Ectodermal cell (in vitro differentiated cells): ENCODE results near the gene PRAMEF2. TPM values are rescaled to one million over a fixed set of nuclear protein-coding genes. Genes with fewer than 3 reads are reported as not detected.
"Not testable (repeated sequence)": the region's sequence is repeated elsewhere in the genome, so short reads cannot be mapped to it uniquely, and the experiment has no call there.

Experiments used
- H3K27ac ChIP-seq: 2 replicates; pipeline ENCODE4 v1.7.0; 2013; ENCODE audit warnings: mild to moderate bottlenecking, low read depth, low read length; ENCODE audit not compliant: insufficient read depth, poor library complexity, severe bottlenecking
- H3K27me3 ChIP-seq: 2 replicates; pipeline ENCODE4 v1.7.0; 2013; ENCODE audit warnings: mild to moderate bottlenecking, low read length; ENCODE audit not compliant: insufficient read depth, control insufficient read depth, poor library complexity, severe bottlenecking
- H3K36me3 ChIP-seq: one replicate; pipeline ENCODE4 v1.7.0; 2013; ENCODE audit warnings: low read length; ENCODE audit not compliant: control insufficient read depth, insufficient read depth
- H3K4me1 ChIP-seq: one replicate; pipeline ENCODE4 v1.7.0; 2013; ENCODE audit warnings: low read length; ENCODE audit not compliant: control insufficient read depth, insufficient read depth
- H3K4me3 ChIP-seq: 2 replicates; pipeline ENCODE4 v1.7.0; 2013; ENCODE audit warnings: low read depth, low read length, control low read depth; ENCODE audit not compliant: insufficient read depth
- H3K9me3 ChIP-seq: 2 replicates; pipeline ENCODE4 v1.7.0; 2013; ENCODE audit warnings: mild to moderate bottlenecking, low read length, moderate library complexity; ENCODE audit not compliant: control insufficient read depth
- WGBS, 2 experiments: methylation state at CpG; one replicate each; pipeline ENCODE4 v1.1.7; 2013; ENCODE audit warnings: missing lambda C conversion rate in 2 of 2; 5-methylcytosine and 5-hydroxymethylcytosine counted together
- polyA plus RNA-seq, 4 experiments: library from polyadenylated mRNA; stranded (reverse); fragments of 50-300 nt; gene quantifications; one replicate each; pipeline ENCODE4 v1.2.3, GENCODE V29; 2013

Gene PRAMEF2, protein sequence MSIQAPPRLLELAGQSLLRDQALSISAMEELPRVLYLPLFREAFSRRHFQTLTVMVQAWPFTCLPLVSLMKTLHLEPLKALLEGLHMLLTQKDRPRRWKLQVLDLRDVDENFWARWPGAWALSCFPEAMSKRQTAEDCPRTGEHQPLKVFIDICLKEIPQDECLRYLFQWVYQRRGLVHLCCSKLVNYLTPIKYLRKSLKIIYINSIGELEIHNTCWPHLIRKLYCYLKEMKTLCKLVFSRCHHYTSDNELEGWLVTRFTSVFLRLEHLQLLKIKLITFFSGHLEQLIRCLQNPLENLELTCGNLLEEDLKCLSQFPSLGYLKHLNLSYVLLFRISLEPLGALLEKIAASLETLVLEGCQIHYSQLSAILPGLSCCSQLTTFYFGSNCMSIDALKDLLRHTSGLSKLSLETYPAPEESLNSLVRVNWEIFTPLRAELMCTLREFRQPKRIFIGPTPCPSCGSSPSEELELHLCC
- not detected for polyA plus RNA-seq (2013, experiment 1 of 4)
- polyA plus RNA-seq (2013, experiment 2 of 4), result not detected
- polyA plus RNA-seq (2013, experiment 3 of 4), result not detected
- not detected for polyA plus RNA-seq (2013, experiment 4 of 4)

DNA sequence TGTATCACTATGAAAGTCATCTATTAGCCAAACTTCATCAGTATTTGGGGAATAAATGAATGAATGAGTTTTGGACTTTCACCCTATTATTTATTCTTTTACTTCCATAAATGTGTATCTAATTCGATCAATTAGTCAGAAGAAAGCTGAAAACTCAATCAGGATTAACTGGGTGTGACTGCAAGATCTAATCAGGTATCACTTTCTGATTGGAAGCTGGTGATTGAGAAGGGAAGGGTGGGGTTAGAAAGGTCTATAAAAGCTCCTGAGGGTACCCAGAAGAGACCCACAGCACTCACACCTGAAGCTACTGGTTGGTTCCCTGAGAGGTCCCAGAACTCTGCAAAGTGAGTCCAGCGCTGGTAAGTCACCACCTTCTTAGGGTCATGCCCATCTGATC, at the start of gene PRAMEF2:
Gene PRAMEF2 (plus strand): TSS at position 301 of the 400 bp plus-strand sequence. CDS start 1,924 bp downstream, outside the sequence.
- H3K27ac ChIP-seq, H3K27me3 ChIP-seq, H3K4me3 ChIP-seq, H3K4me1 ChIP-seq, H3K36me3 ChIP-seq, H3K9me3 ChIP-seq: not testable (repeated sequence)
- no CpG with 5 or more reads among the region's 2 CpGs for WGBS, 2 experiments

DNA sequence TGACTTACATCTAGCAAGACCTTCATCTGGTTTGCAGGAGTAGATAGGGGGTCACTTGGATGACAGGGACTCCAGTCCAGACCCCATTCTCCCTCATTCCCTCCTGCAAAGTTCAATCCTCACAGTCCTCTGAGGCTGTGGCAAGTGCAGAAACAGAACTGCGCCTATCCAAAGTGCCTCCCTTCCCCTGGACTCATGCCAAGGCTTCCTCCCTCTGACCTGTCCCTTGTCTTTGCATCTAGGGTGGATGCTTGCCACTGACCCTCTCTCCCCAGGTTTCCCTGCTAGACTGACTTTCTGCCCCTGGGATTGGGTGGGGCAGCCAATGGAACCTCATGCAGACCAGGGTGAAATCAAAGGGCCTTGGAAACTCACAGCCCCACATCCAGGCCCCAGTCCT, 47.0 kb upstream of the PRAMEF2 start:
- Histone ChIP-seq H3K27me3 (no peaks in the 10 kb centered on the region), H3K36me3 (no peaks in the 10 kb centered on the region), H3K9me3 (peaks cover 2% of the 10 kb centered on the region), H3K27ac (no peak overlapping the region), H3K4me1 (no peaks in the 10 kb centered on the region), H3K4me3 (no peak overlapping the region)
- 70 to 75% methylated on average over 1 of the region's 1 CpG for WGBS, 2 experiments

DNA sequence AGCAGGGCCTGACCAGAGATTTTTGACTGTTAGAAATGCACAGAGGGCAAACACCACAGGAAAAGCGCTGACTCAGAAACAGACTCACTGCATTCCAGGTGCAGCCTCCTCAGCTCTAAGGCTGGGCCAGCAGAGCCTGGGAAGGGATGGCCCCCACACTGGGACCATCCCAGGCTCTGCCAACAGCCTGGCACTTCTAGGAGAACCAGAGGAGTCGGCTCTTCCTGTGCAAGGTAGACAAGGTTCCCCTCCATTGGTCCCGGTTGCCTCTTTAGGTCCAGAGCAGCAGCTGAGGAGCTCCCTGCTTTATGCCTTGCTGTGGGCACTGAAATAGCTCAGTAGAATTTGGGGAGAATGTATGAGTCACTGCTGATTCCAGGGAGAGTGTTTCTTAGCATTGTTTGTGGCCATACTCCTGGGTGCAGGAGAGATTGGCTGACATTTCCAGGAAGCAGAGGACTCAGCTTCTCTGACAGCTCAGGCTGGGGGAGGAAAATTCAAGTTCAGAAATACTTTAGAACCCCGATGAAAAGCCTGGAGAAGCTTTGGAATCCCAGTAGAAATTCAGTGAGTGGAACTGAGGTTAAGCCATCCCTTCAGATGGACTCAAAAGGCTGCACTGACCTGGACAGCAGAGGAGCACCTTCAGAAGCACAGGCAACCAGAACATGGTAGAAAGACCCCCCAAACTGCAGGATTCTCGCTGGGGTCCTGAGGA, 46.0 kb upstream of the PRAMEF2 start:
- no peak overlapping the region for H3K27ac ChIP-seq
- no peaks in the 10 kb centered on the region for H3K27me3 ChIP-seq
- 58 to 59% methylated on average over 5 of the region's 5 CpGs for WGBS, 2 experiments
- no peaks in the 10 kb centered on the region for H3K4me1 ChIP-seq
- H3K4me3 ChIP-seq, result no peak overlapping the region
- H3K9me3 ChIP-seq, result peaks cover 2% of the 10 kb centered on the region
- H3K36me3 ChIP-seq, result no peaks in the 10 kb centered on the region

DNA sequence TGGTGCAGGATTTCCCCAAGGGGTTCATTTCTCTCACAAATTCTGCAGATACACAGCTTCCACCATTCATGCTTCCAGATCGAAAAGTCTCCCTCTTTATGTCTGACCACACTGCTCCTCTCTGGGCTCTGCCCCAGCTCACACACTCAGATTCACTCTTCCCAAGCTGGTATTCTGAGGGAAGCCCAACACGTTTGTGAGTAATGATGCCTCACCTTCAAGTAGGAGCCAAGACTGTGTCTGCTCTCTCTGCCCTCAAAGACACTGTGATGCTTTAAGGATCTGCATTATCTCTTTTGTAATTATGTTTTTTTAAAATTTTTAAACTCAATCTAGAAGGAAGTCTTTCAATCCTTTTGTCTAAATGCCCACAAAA, 45.5 kb upstream of the PRAMEF2 start:
- Histone ChIP-seq H3K4me1 (no peaks in the 10 kb centered on the region), H3K4me3 (no peak overlapping the region), H3K27ac (no peak overlapping the region), H3K36me3 (no peaks in the 10 kb centered on the region), H3K27me3 (no peaks in the 10 kb centered on the region), H3K9me3 (peaks cover 2% of the 10 kb centered on the region)
- 45 to 54% methylated on average over 2 of the region's 2 CpGs for WGBS, 2 experiments

DNA sequence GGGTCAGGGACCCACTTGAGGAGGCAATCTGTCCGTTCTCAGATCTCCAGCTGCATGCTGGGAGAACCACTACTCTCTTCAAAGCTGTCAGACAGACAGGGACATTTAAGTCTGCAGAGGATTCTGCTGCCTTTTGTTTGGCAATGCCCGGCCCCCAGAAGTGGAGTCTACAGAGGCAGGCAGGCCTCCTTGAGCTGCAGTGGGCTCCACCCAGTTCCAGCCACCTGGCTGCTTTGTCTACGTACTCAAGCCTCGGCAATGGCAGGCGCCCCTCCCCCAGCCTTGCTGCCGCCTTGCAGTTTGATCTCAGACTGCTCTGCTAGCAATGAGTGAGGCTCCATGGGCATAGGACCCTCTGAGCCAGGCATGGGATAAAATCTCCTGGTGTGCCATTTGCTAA, 37.8 kb upstream of the PRAMEF2 start:
- not testable (repeated sequence) for H3K27ac ChIP-seq, H3K4me3 ChIP-seq, H3K9me3 ChIP-seq, H3K4me1 ChIP-seq, H3K27me3 ChIP-seq, H3K36me3 ChIP-seq
- 66 to 73% methylated on average over 6 of the region's 6 CpGs for WGBS, 2 experiments

DNA sequence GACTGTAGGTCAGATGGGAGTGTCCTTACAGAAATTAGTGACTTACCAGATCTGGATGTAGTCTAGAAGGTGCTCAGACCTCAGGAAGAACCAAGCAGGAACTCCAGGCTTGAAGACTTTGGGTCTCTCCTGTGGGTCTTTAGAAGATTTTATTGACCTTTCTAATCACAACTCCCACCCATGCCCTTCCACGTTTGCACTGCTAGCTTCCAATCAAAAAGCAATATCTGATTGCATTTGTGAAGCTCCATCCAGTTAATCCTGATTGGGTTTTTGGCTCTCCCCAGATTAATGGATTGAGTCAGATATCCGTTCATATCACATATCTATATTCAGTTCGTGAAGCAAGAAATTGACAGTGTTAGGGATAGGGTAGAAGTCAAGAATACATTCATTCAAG, 25.6 kb upstream of the PRAMEF2 start, which contains the start of gene PRAMEF11:
Gene PRAMEF11 (minus strand): TSS at position 101 of the 400 bp plus-strand sequence. CDS start 2,621 bp downstream, outside the sequence.
- H3K9me3 ChIP-seq, H3K4me1 ChIP-seq, H3K36me3 ChIP-seq, H3K27me3 ChIP-seq, H3K27ac ChIP-seq, H3K4me3 ChIP-seq: not testable (repeated sequence)
- 17 to 37% methylated on average over 2 of the region's 3 CpGs for WGBS, 2 experiments

DNA sequence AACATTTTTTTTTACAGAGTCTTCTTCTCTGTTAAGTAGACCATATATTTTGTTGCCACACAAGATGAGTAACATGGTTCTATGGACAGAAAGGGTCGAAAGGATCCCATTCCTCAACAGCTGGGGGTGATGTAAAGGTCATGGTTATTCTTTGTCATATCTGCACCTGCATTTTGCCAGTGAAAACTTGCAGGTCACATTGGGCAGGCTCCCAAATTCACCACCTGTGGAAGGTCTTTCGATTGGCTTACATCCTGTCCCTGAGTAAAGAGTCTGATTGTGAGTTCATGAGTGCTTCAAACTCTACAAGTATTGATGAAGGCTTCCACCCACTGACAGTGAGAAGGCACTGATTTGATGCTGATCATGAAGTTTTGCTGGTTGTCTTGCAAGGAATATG, 23.6 kb upstream of the PRAMEF2 start:
- H3K4me1 ChIP-seq, H3K36me3 ChIP-seq, H3K27me3 ChIP-seq, H3K27ac ChIP-seq, H3K9me3 ChIP-seq, H3K4me3 ChIP-seq: not testable (repeated sequence)
- 46 to 49% methylated on average over 2 of the region's 2 CpGs for WGBS, 2 experiments

DNA sequence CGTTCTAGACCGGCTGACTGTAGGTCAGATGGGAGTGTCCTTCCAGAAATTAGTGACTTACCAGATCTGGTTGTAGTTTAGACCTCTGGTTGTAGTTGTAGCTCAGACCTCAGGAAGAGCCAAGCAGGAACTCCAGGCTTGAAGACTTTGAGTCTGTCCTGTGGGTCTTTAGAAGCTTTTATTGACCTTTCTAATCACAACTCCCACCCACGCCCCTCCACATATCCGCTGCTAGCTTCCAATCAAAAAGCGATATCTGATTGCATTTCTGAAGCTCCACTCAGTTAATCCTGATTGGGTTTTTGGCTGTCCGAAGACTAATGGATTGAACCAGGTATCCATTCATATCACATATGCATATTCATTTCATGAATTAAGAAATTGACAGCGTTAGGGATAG, 8.3 kb upstream of the PRAMEF2 start, which contains the start of gene HNRNPCL1:
Gene HNRNPCL1 (minus strand): TSS at position 101 of the 400 bp plus-strand sequence. CDS start 431 bp downstream, outside the sequence.
- not testable (repeated sequence) for H3K27ac ChIP-seq, H3K4me3 ChIP-seq, H3K36me3 ChIP-seq, H3K27me3 ChIP-seq, H3K4me1 ChIP-seq, H3K9me3 ChIP-seq
- 80 to 88% methylated on average over 4 to 7 of the region's 7 CpGs for whole genome bisulfite sequencing, 2 experiments

DNA sequence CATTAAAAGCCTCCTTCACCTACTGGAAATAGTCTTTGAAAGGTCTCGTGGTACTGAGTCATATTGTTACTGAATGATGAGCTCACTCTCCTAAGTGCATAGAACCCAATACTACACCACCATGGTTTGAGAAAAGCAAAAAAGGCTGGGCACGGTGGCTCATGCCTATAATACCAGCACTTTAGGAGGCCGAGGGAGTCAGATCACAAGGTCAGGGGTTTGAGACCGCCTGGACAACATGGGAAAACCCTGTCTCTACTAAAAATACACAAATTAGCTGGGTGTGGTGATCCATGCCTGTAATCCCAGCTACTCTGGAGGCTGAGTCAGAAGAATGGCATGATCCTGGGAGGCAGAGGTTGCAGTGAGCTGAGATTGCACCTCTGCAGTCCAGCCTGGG, 5.1 kb upstream of the PRAMEF2 start:
- Histone ChIP-seq H3K27me3 (no peaks in the 10 kb centered on the region), H3K4me1 (no peaks in the 10 kb centered on the region), H3K9me3 (peaks cover 4% of the 10 kb centered on the region), H3K27ac (no peak overlapping the region), H3K36me3 (no peaks in the 10 kb centered on the region), H3K4me3 (no peak overlapping the region)
- WGBS, 2 experiments, result 54 to 66% methylated on average over 3 to 4 of the region's 4 CpGs
